Upper lobe of right lung (tissue), 1 donor: ENCODE results near the gene WDR81. TPM values are rescaled to one million over a fixed set of nuclear protein-coding genes. Genes with fewer than 3 reads are reported as not detected.

Source experiments
- ATAC-seq: fragments of 200-7000 bp; cut with Tn5 transposase; one replicate; pipeline ENCODE4 v1.9.1; 2020; ENCODE audit warnings: mild to moderate bottlenecking, moderate library complexity
- DNase-seq: peaks from one replicate; pipeline ENCODE4 v3.0.0-alpha.2; 2020
- H3K27ac ChIP-seq: fragments of 200-600 bp; one replicate; pipeline ENCODE4 v1.8.0; 2022
- H3K27me3 ChIP-seq: fragments of 200-600 bp; one replicate; pipeline ENCODE4 v1.8.0; 2022; ENCODE audit warnings: mild to moderate bottlenecking
- H3K36me3 ChIP-seq: fragments of 200-600 bp; one replicate; pipeline ENCODE4 v1.8.0; 2022
- H3K4me1 ChIP-seq: fragments of 200-600 bp; one replicate; pipeline ENCODE4 v1.8.0; 2022
- H3K4me3 ChIP-seq: fragments of 200-600 bp; one replicate; pipeline ENCODE4 v1.8.0; 2022; ENCODE audit warnings: mild to moderate bottlenecking
- H3K9me3 ChIP-seq: fragments of 200-600 bp; one replicate; pipeline ENCODE4 v1.8.0; 2022
- CTCF ChIP-seq: fragments of 200-600 bp; IDR thresholded peaks from one replicate; pipeline ENCODE4 v1.8.0; 2022; ENCODE audit warnings: antibody characterized with exemption
- intact Hi-C: fragments of 100-400 bp; cut with DNase I; formaldehyde crosslinking; loops from one replicate; pipeline ENCODE4 v1.11.0; 2022
- total RNA-seq: library from RNA; stranded (reverse); fragmentation: NEBNext Ultra II Directional; extraction: Animal tissue kit (Norgen Biotek cat#: 25700); gene quantifications from one replicate; pipeline ENCODE4 v1.2.1, GENCODE V29; 2021
- donor health status: DM: no; HTN: yes; CAD: no; lungs with severe emphysema.

Gene WDR81
- total RNA-seq, 1 donor from 2014 or later: 43.9 TPM

GRCh38 chr17:1783271-1783670 is 58.8 kb downstream of the WDR81 start:
- ATAC-seq (peak; percentile 16), DNase-seq (peak; percentile 80)
- peaks cover 79% of the 10 kb centered on the region for H3K4me1 ChIP-seq
- TF ChIP-seq CTCF: no peak
- peaks cover 15% of the 10 kb centered on the region for H3K36me3 ChIP-seq
- H3K27ac ChIP-seq: peak overlapping the region; percentile 99
- intact Hi-C loops: loop anchor here (10.0 kb wide), 2 partner anchors 68 to 108 kb away; partner anchors contain the start of gene TLCD2
- no peaks in the 10 kb centered on the region for H3K9me3 ChIP-seq
- H3K27me3 ChIP-seq: no peaks in the 10 kb centered on the region
- peak overlapping the region; percentile 12 for H3K4me3 ChIP-seq

- peak; percentile 77 for TF ChIP-seq CTCF
- Histone ChIP-seq H3K36me3 (peaks cover 11% of the 10 kb centered on the region), H3K4me1 (peaks cover 71% of the 10 kb centered on the region), H3K27me3 (no peaks in the 10 kb centered on the region), H3K27ac (peak overlapping the region; percentile 99), H3K9me3 (no peaks in the 10 kb centered on the region), H3K4me3 (peak overlapping the region; percentile 12)
- intact Hi-C loops: loop anchor here (10.0 kb wide), 2 partner anchors 69 to 109 kb away; partner anchors contain the start of gene TLCD2
- ATAC-seq (peak; percentile 79), DNase-seq (peak; percentile 85)
Observed at GRCh38 chr17:1783834-1784611, 59.5 kb downstream of the WDR81 start.

GRCh38 chr17:1785930-1786329 is 61.4 kb downstream of the WDR81 start:
- intact Hi-C loops: loop anchor here (10.0 kb wide), 2 partner anchors 71 to 111 kb away; partner anchors contain the start of gene TLCD2
- no peak for TF ChIP-seq CTCF
- ATAC-seq: no peak
- H3K4me1 ChIP-seq: peaks cover 57% of the 10 kb centered on the region
- H3K4me3 ChIP-seq: no peak overlapping the region
- H3K27me3 ChIP-seq: no peaks in the 10 kb centered on the region
- peaks cover 11% of the 10 kb centered on the region for H3K36me3 ChIP-seq
- H3K9me3 ChIP-seq: no peaks in the 10 kb centered on the region
- DNase-seq: no peak
- H3K27ac ChIP-seq: peak overlapping the region; percentile 75

GRCh38 chr17:1786708-1787107 is 62.2 kb downstream of the WDR81 start:
- intact Hi-C loops: loop anchor here (10.0 kb wide), 2 partner anchors 72 to 112 kb away; partner anchors contain the start of gene TLCD2
- Histone ChIP-seq H3K36me3 (peaks cover 11% of the 10 kb centered on the region), H3K9me3 (no peaks in the 10 kb centered on the region), H3K4me1 (peaks cover 53% of the 10 kb centered on the region), H3K4me3 (no peak overlapping the region), H3K27ac (peak overlapping the region; percentile 75), H3K27me3 (no peaks in the 10 kb centered on the region)
- DNase-seq: no peak
- TF ChIP-seq CTCF: no peak
- ATAC-seq: no peak

- H3K27ac ChIP-seq: peak overlapping the region; percentile 75
- ATAC-seq: no peak
- no peaks in the 10 kb centered on the region for H3K27me3 ChIP-seq
- no peak overlapping the region for H3K4me3 ChIP-seq
- H3K36me3 ChIP-seq: peaks cover 11% of the 10 kb centered on the region
- H3K9me3 ChIP-seq: no peaks in the 10 kb centered on the region
- TF ChIP-seq CTCF: no peak
- no peak for DNase-seq
- intact Hi-C loops: loop anchor here (10.0 kb wide), 2 partner anchors 73 to 113 kb away; partner anchors contain the start of gene TLCD2
- H3K4me1 ChIP-seq: peaks cover 46% of the 10 kb centered on the region
Observed at GRCh38 chr17:1787301-1787902, 62.9 kb downstream of the WDR81 start.

Other genes with a start within 250 kb of the WDR81 start
- gene MYO1C, start 232.0 kb upstream of the WDR81 start, total RNA-seq: 322 TPM
- gene INPP5K, start 208.1 kb upstream of the WDR81 start, total RNA-seq: 69.8 TPM
- gene PITPNA, start 161.9 kb upstream of the WDR81 start, total RNA-seq: 81.9 TPM
- gene SLC43A2, start 95.9 kb upstream of the WDR81 start, total RNA-seq: 39.9 TPM
- gene SCARF1, start 79.0 kb upstream of the WDR81 start, total RNA-seq: 48.5 TPM
- gene RILP, start 74.8 kb upstream of the WDR81 start, total RNA-seq: 39.5 TPM
- gene PRPF8, start 39.8 kb upstream of the WDR81 start, total RNA-seq: 263 TPM
- gene TLCD2, start 14.3 kb upstream of the WDR81 start, total RNA-seq: 12.7 TPM
- 21.6 TPM for gene SERPINF2, start 18.2 kb downstream of the WDR81 start, total RNA-seq
- 119 TPM for gene SERPINF1, start 37.4 kb downstream of the WDR81 start, total RNA-seq
- 17.8 TPM for gene SMYD4, start 105.2 kb downstream of the WDR81 start, total RNA-seq
- 56.7 TPM for gene RPA1, start 105.3 kb downstream of the WDR81 start, total RNA-seq